GM21381 (cell line): ENCODE results near the gene FLII.
"Not testable (repeated sequence)": the region's sequence is repeated elsewhere in the genome, so short reads cannot be mapped to it uniquely, and the experiment has no call there.

Experiments
- ATAC-seq: cut with Tn5 transposase; IDR thresholded peaks from one replicate; pipeline ENCODE4 v1.9.1; 2021; ENCODE audit warnings: mild to moderate bottlenecking, moderate library complexity; ENCODE audit not compliant: unreplicated experiment

FLII gene

GRCh38 chr17:18224387-18225120 lies 34.0 kb downstream of the FLII start:
- no peak for ATAC-seq

GRCh38 chr17:18224053-18224386 lies 34.5 kb downstream of the FLII start:
- ATAC-seq = no peak

GRCh38 chr17:18218756-18219415 lies 39.7 kb downstream of the FLII start:
- ATAC-seq = no peak

- ATAC-seq = no peak
Observed at GRCh38 chr17:18217412-18218015, 41.0 kb downstream of the FLII start.

GRCh38 chr17:18216906-18217305 lies 41.6 kb downstream of the FLII start:
- ATAC-seq = not testable (repeated sequence)

GRCh38 chr17:18213666-18214270 lies 44.8 kb downstream of the FLII start:
- no peak for ATAC-seq

- no peak for ATAC-seq
Observed at GRCh38 chr17:18208092-18208491, 50.4 kb downstream of the FLII start.

GRCh38 chr17:18206962-18207361 lies 51.6 kb downstream of the FLII start:
- no peak for ATAC-seq

- no peak for ATAC-seq
Observed at GRCh38 chr17:18205861-18206260, 52.7 kb downstream of the FLII start.

GRCh38 chr17:18203308-18203707 lies 55.2 kb downstream of the FLII start:
- no peak for ATAC-seq

- ATAC-seq = no peak
Observed at GRCh38 chr17:18201108-18201507, 57.4 kb downstream of the FLII start.

GRCh38 chr17:18198530-18198929 lies 60.0 kb downstream of the FLII start:
- ATAC-seq = no peak

GRCh38 chr17:18197535-18198194 lies 60.9 kb downstream of the FLII start:
- no peak for ATAC-seq

GRCh38 chr17:18195246-18195645 lies 63.3 kb downstream of the FLII start:
- ATAC-seq = no peak
